H1 (cell line): Measurements from ENCODE around the gene HDHD5. TPM values are rescaled to one million over a fixed set of nuclear protein-coding genes. Genes with fewer than 3 reads are reported as not detected.

Source experiments
- SIN3A ChIP-seq, 2 experiments: IDR thresholded peaks in 1 of 2; conservative IDR thresholded peaks in 1 of 2; 2 replicates each; pipeline ENCODE4 v1.6.1; 2011 to 2012; ENCODE audit warnings: low read length in 2 of 2, improper control_type of control experiment in 1 of 2, low read depth in 1 of 2, mild to moderate bottlenecking in 1 of 2
- polyA plus RNA-seq, 7 experiments: library from polyadenylated mRNA; depleted of rRNA in 3 of 7; stranded (reverse) in 5 of 7; unstranded in 2 of 7; fragments of >200 nt in 5 of 7; fragments of 200-250 nt in 2 of 7; gene quantifications; 1 replicate in 5 of 7; 2 replicates in 1 of 7; 4 replicates in 1 of 7; pipeline versions ENCODE4 v1.2.1 to v1.2.3, GENCODE V29; 2011 to 2013; ENCODE audit warnings: missing spikeins in 2 of 7, mixed read lengths in 2 of 7
- total RNA-seq: library from RNA; stranded (reverse); fragmentation: NEBNext Ultra II Directional; extraction: Animal tissue kit (Norgen Biotek cat#: 25700); gene quantifications from 2 replicates; pipeline ENCODE4 v1.2.1, GENCODE V29; 2021

The HDHD5 gene
- total and polyA plus RNA-seq, 2 of the 8 experiments (the other 6 are each of a cell fraction or from before 2014, with no cell fraction given): 68.3 to 123 TPM

- no peak for TF ChIP-seq SIN3A (conservative IDR thresholded peaks at IDR 0.05 in 1 of 2, IDR thresholded peaks at IDR 0.05 in 1 of 2; ENCODE audit: low read depth in 1 of 2, low read length in 2 of 2)
Measured at GRCh38 chr22:17117890-17118289, 41.2 kb downstream of the HDHD5 start (continued).
